Ovary (tissue), 9 donors: ENCODE measurements around the gene STC2. TPM values are rescaled to one million over a fixed set of nuclear protein-coding genes. Genes with fewer than 3 reads are reported as not detected.

ENCODE experiments used
- DNase-seq, 5 donors: peaks; one replicate each; pipeline ENCODE4 v3.0.0-alpha.2; 2019 to 2020
- H3K27ac ChIP-seq, 2 donors: fragments of 200-600 bp; one replicate each; pipeline versions ENCODE4 v1.5.1 to v1.8.0; 2019 to 2022
- H3K27me3 ChIP-seq: fragments of 200-600 bp; one replicate; pipeline ENCODE4 v1.8.0; 2022
- H3K36me3 ChIP-seq: fragments of 200-600 bp; sonication (generic); one replicate; pipeline ENCODE4 v1.5.1; 2019
- H3K4me1 ChIP-seq: one replicate; pipeline ENCODE4 v1.8.1; 2013; ENCODE audit warnings: mild to moderate bottlenecking, moderate library complexity; ENCODE audit not compliant: insufficient read depth
- H3K4me3 ChIP-seq: fragments of 200-600 bp; sonication (generic); one replicate; pipeline ENCODE4 v1.5.1; 2017
- H3K9me3 ChIP-seq, 2 donors: fragments of 200-600 bp in 1 of 2; sonication (generic) in 1 of 2; one replicate each; pipeline versions ENCODE4 v1.5.1 to v1.8.1; 2013 to 2019; ENCODE audit warnings: mild to moderate bottlenecking in 1 of 2, moderate library complexity in 1 of 2
- CTCF ChIP-seq, 3 donors: fragments of 450-650 bp in 2 of 3; fragments of 200-600 bp in 1 of 3; IDR thresholded peaks; one replicate each; pipeline versions ENCODE4 v1.5.1 to v1.8.0; 2016 to 2022; ENCODE audit warnings: antibody characterized with exemption in 3 of 3, mild to moderate bottlenecking in 1 of 3
- EP300 ChIP-seq: sonication (generic); formaldehyde crosslinking; IDR thresholded peaks from one replicate; pipeline ENCODE4 v1.6.1; 2017; ENCODE audit warnings: antibody characterized with exemption
- POLR2A ChIP-seq: fragments of 450-650 bp; IDR thresholded peaks from one replicate; pipeline ENCODE4 v1.6.1; 2017; ENCODE audit warnings: antibody characterized with exemption, mild to moderate bottlenecking, moderate library complexity
- WGBS, 3 donors: extraction: QIAGEN DNeasy Blood & Tissue Kit in 1 of 3; methylation state at CpG; one replicate each; pipeline versions ENCODE4 v1.1.5 to v1.1.7; 2013 to 2017; 5-methylcytosine and 5-hydroxymethylcytosine counted together
- intact Hi-C, 4 donors: fragments of 100-400 bp; cut with DNase I; formaldehyde crosslinking; loops; one replicate each; pipeline versions ENCODE4 v1.11.0 to v1.15.1; 2022 to 2023
- polyA plus RNA-seq, 2 donors: library from polyadenylated mRNA; stranded (reverse); fragments of 200-250 nt in 1 of 2; fragments of 350-450 nt in 1 of 2; fragmentation: Illumina TruSeq in 1 of 2; extraction: RNeasy Lipid Tissue Mini Kit (QIAGEN cat#74804) in 1 of 2; gene quantifications; one replicate each; pipeline ENCODE4 v1.2.3, GENCODE V29; 2013 to 2014
- total RNA-seq, 7 donors: library from RNA; depleted of rRNA in 2 of 7; stranded (reverse); fragments of >200 nt in 2 of 7; fragmentation: NEBNext Ultra II Directional in 3 of 7; extraction: Animal tissue kit (Norgen Biotek cat#: 25700) in 3 of 7; gene quantifications; one replicate each; pipeline versions ENCODE4 v1.1.0 to v1.2.4, GENCODE V29; 2016 to 2023
- donor health status: DM: no; HTN: no; CAD: no; lungs with moderate emphysema.
- donor health status: DM: no; HTN: no; CAD: no.
- donor health status: Bipolar disorder and iron deficiency.
- donor health status: DM: yes; HTN: yes; CAD: no.
- donor health status: DM: no; HTN: no; CAD: no.
- donor health status: DM: yes; HTN: yes; CAD: no.

STC2 gene
- total and polyA plus RNA-seq, 9 donors, result 0.45 to 8.3 (median 0.83) TPM

DNA sequence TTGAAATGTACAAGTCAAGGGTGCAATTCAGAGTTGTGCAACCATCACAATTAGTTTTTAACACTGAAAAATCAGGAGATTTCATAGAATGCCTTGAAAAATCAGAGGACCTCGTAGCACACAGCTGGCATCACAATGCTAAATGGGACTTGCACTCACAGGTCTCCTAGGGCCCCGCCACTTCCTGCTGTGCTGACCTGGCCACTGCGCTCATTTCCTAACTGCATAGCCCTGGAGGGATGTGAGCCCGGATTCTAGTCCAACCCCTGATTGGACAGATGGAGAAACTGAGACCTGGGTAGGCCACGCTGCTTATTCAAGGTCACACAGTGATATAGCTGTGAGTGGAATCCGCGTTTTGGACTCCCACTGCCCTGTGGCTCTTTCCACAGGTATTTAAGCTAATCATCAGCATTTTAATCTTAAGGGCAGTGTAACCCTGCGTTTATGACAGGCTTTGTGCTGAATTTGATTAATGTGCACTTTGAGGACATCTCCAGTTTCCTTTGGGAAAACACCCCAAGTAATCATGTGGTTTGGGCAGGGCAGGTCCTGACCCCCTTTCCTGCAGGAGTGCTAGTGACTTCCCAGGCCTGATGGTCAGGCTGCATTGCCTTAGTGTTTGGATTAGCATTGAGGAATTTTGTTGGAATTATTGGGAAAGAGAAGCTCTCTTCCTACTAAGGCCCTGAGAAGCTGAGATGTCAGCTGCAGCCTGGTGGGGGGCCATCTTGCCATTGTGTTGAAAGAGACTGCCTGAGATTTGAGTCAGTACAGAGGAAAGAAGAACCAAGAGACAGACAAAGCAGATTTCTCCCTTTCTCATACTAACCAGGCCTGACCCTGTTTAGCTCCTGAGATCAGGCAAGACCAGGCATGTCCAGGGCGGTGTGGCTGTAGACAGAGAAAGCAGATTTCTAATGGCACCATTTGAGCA, 36.2 kb downstream of the STC2 start:
- intact Hi-C loops, result loop anchor here in 3 of 4 donors (2.0 to 10.0 kb wide), 4 partner anchors 40 to 683 kb away; partner anchors contain the start of gene ATP6V0E1 (in 1 of the 3)
- H3K27ac ChIP-seq, result no peak overlapping the region
- no peaks in the 10 kb centered on the region for H3K9me3 ChIP-seq
- TF ChIP-seq POLR2A (no peak), CTCF (IDR thresholded peaks at IDR 0.05) (no peak), EP300 (no peak)
- peaks cover 2% of the 10 kb centered on the region for H3K4me1 ChIP-seq
- no peaks in the 10 kb centered on the region for H3K27me3 ChIP-seq
- no peak overlapping the region for H3K4me3 ChIP-seq
- H3K36me3 ChIP-seq, result no peaks in the 10 kb centered on the region
- no peak for DNase-seq
- 79 to 87% (median 83%) methylated on average over 9 of the region's 9 CpGs for WGBS, 3 donors

DNA sequence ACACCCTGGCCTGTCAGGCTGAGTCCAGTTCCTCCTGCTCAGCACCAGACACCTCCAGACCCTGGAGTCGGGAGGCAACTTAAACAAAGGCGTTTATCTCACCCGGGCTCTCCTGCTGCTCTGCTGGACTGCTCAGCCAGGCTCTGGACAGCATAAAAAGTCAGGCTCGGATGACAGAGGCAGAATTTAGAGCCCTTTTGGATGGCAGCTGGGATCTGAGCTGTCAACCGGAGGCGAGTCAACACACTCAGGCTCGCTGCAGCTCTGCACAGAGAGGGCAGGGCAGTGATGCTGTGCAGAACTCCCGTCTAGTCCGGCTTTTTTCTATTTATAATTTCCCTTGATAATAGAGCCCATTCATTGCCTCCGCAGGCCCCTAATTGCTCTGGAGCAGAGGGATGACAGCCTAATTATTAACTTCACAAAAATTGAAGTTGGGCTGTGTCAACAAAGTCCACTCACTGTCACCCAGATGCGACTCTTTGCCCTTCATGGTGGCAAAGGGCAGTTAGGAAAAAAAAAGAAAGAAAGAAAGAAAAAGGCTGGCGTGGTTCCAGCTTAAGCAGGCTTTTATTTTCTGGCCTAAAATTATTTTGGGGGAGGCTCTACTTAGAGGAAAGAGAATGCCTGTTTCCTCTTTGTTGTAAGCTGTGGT, 37.6 kb downstream of the STC2 start:
- H3K4me3 ChIP-seq, result no peak overlapping the region
- peaks cover 2% of the 10 kb centered on the region for H3K4me1 ChIP-seq
- no peaks in the 10 kb centered on the region for H3K36me3 ChIP-seq
- no peak for DNase-seq
- WGBS, 3 donors, result 21 to 29% (median 29%) methylated on average over 12 of the region's 12 CpGs
- TF ChIP-seq CTCF (IDR thresholded peaks at IDR 0.05) (no peak), EP300 (no peak), POLR2A (no peak)
- intact Hi-C loops, result loop anchor here in 2 of 4 donors (5.0 to 10.0 kb wide), 3 partner anchors 42 to 684 kb away; partner anchors contain the start of gene ATP6V0E1 (in 1 of the 2)
- H3K27me3 ChIP-seq, result no peaks in the 10 kb centered on the region
- no peaks in the 10 kb centered on the region for H3K9me3 ChIP-seq
- no peak overlapping the region for H3K27ac ChIP-seq

GRCh38 chr5:173289372-173289771, 38.8 kb downstream of the STC2 start:
- H3K27me3 ChIP-seq, result no peaks in the 10 kb centered on the region
- no peak for DNase-seq
- no peak for TF ChIP-seq POLR2A
- TF ChIP-seq CTCF (IDR thresholded peaks at IDR 0.05), result no peak
- TF ChIP-seq EP300, result no peak
- intact Hi-C loops, result loop anchor here (5.0 to 10.0 kb wide), 3 partner anchors 127 to 305 kb away; partner anchors contain the start of genes ATP6V0E1 (in 3 of the 4) and BNIP1 (in 1 of the 4)
- H3K4me1 ChIP-seq, result peaks cover 2% of the 10 kb centered on the region
- no peak overlapping the region for H3K4me3 ChIP-seq
- no peaks in the 10 kb centered on the region for H3K9me3 ChIP-seq
- no peak overlapping the region for H3K27ac ChIP-seq
- no peaks in the 10 kb centered on the region for H3K36me3 ChIP-seq
- 70 to 88% (median 81%) methylated on average over 3 of the region's 3 CpGs for WGBS, 3 donors

DNA sequence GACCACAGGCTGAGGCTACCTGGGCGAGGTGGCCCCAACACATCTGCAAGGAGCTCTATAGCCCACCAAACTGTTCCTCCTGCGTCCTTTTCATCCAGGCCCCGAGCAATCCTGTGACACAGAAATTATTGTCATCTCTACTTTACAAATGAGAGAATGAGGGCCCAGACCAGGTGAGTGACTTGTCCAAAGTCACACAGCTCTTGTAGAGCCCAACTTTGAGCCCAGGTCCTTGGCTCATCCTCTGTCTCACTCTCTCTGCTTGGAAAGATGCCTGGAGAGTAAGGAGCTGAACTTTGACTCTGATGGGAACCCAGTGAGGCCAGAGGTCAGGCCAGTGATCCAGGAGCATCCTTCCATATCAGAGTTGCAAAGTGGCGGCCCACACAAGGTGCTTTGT, 39.6 kb downstream of the STC2 start:
- H3K27me3 ChIP-seq, result no peaks in the 10 kb centered on the region
- H3K27ac ChIP-seq, result no peak overlapping the region
- H3K4me3 ChIP-seq, result no peak overlapping the region
- TF ChIP-seq EP300, result no peak
- TF ChIP-seq POLR2A, result no peak
- TF ChIP-seq CTCF (IDR thresholded peaks at IDR 0.05), result no peak
- no peak for DNase-seq
- WGBS, 3 donors, result 88 to 98% (median 90%) methylated on average over 4 of the region's 4 CpGs
- no peaks in the 10 kb centered on the region for H3K36me3 ChIP-seq
- no peaks in the 10 kb centered on the region for H3K9me3 ChIP-seq
- intact Hi-C loops, result loop anchor here (5.0 to 10.0 kb wide), 3 partner anchors 126 to 304 kb away; partner anchors contain the start of genes ATP6V0E1 (in 3 of the 4) and BNIP1 (in 1 of the 4)
- peaks cover under 1% of the 10 kb centered on the region for H3K4me1 ChIP-seq
